H1 (cell line): ENCODE data around the gene TIAM2. TPM values are rescaled to one million over a fixed set of nuclear protein-coding genes. Genes with fewer than 3 reads are reported as not detected.

Experiments used
- CTCF ChIA-PET: fragments of 300-600 bp; sonication (Branson Sonifier 250); formaldehyde crosslinking; loops from one replicate; lab custom pipeline; 2021; ENCODE audit not compliant: partially characterized antibody; lab: Charles Lee
- POLR2A ChIA-PET: fragments of 300-600 bp; sonication (Branson Sonifier 250); formaldehyde crosslinking; loops from one replicate; lab custom pipeline; 2021; ENCODE audit warnings: inconsistent platforms; ENCODE audit not compliant: partially characterized antibody; lab: Charles Lee
- DNase-seq, 2 experiments: peaks; one replicate each; pipeline versions ENCODE4 v3.0.0 to v3.0.0-alpha.2; 2010 to 2022; ENCODE audit warnings: low spot score in 2 of 2, low read depth in 1 of 2, mixed read lengths in 1 of 2
- FAIRE-seq: peaks from 2 replicates; lab custom pipeline; 2011; peaks lifted over from hg19 to GRCh38; lab: Jason Lieb, UNC
- H2AFZ ChIP-seq: 2 replicates; pipeline ENCODE4 v1.8.1; 2012; ENCODE audit warnings: low read length, inconsistent platforms
- H2AK5ac ChIP-seq: 2 replicates; pipeline ENCODE4 v1.6.1; 2013; ENCODE audit warnings: low read depth, low read length
- H2BK120ac ChIP-seq: replicated peaks from 2 replicates; pipeline ENCODE3; 2013; ENCODE audit warnings: low read depth, low read length, inconsistent platforms
- H2BK12ac ChIP-seq: 2 replicates; pipeline ENCODE4 v1.6.1; 2013; ENCODE audit warnings: low read depth, low read length
- H2BK15ac ChIP-seq: 2 replicates; pipeline ENCODE4 v1.6.1; 2013; ENCODE audit warnings: low read length
- H2BK20ac ChIP-seq: 2 replicates; pipeline ENCODE4 v1.6.1; 2013; ENCODE audit warnings: low read length
- H2BK5ac ChIP-seq: 2 replicates; pipeline ENCODE4 v1.6.1; 2013; ENCODE audit warnings: low read depth, low read length
- H3K14ac ChIP-seq: 2 replicates; pipeline ENCODE4 v1.6.1; 2013; ENCODE audit warnings: inconsistent platforms; ENCODE audit not compliant: insufficient read length
- H3K18ac ChIP-seq: 2 replicates; pipeline ENCODE4 v1.6.1; 2013; ENCODE audit warnings: low read length; ENCODE audit errors: extremely low read depth
- H3K23ac ChIP-seq: 2 replicates; pipeline ENCODE4 v1.6.1; 2013; ENCODE audit warnings: inconsistent platforms; ENCODE audit not compliant: insufficient read length
- H3K23me2 ChIP-seq: 2 replicates; pipeline ENCODE4 v1.6.1; 2013; ENCODE audit warnings: low read depth, low read length
- H3K27ac ChIP-seq: 2 replicates; pipeline ENCODE4 v1.6.1; 2011; ENCODE audit warnings: low read depth, low read length, inconsistent platforms
- H3K27me3 ChIP-seq, 4 experiments: replicated peaks in 1 of 4; 1 replicate in 1 of 4; 2 replicates in 3 of 4; pipeline versions ENCODE4 v1.6.1 to v1.8.1; 2011 to 2013; ENCODE audit warnings: low read length in 3 of 4, mild to moderate bottlenecking in 3 of 4, inconsistent platforms in 2 of 4, mixed read lengths in 2 of 4, moderate library complexity in 1 of 4; ENCODE audit not compliant: control insufficient read depth in 3 of 4, insufficient read depth in 3 of 4; ENCODE audit errors: extremely low read depth in 1 of 4
- H3K36me3 ChIP-seq, 4 experiments: 2 replicates each; pipeline versions ENCODE4 v1.6.1 to v1.8.1; 2011 to 2013; ENCODE audit warnings: mild to moderate bottlenecking in 4 of 4, low read length in 3 of 4, moderate library complexity in 2 of 4, control low read depth in 1 of 4, inconsistent platforms in 1 of 4; ENCODE audit not compliant: insufficient read depth in 4 of 4, control insufficient read depth in 2 of 4
- H3K4ac ChIP-seq: replicated peaks from 2 replicates; pipeline ENCODE3; 2013; ENCODE audit warnings: low read length, low read depth, mixed read lengths, inconsistent platforms; ENCODE audit not compliant: insufficient read length
- H3K4me1 ChIP-seq, 4 experiments: replicated peaks in 1 of 4; 1 replicate in 1 of 4; 2 replicates in 3 of 4; pipeline versions ENCODE4 v1.6.1 to v1.8.1; 2011 to 2013; ENCODE audit warnings: low read length in 3 of 4, inconsistent platforms in 2 of 4, mixed read lengths in 1 of 4; ENCODE audit not compliant: insufficient read depth in 4 of 4, control insufficient read depth in 3 of 4
- H3K4me2 ChIP-seq, 2 experiments: 2 replicates each; pipeline versions ENCODE4 v1.6.1 to v1.8.1; 2011 to 2013; ENCODE audit warnings: low read depth in 2 of 2, low read length in 2 of 2, control low read depth in 1 of 2, inconsistent platforms in 1 of 2, mild to moderate bottlenecking in 1 of 2; ENCODE audit not compliant: insufficient read depth in 1 of 2
- H3K4me3 ChIP-seq, 4 experiments: fragments of 200-600, 300-600 bp in 1 of 4; sonication (generic), shearing (Covaris generic), sonication (Bioruptor Twin) in 1 of 4; 2 replicates each; pipeline versions ENCODE4 v1.5.1 to v1.8.1; 2011 to 2016; ENCODE audit warnings: low read length in 4 of 4, low read depth in 3 of 4, control low read depth in 2 of 4, inconsistent platforms in 2 of 4, mild to moderate bottlenecking in 2 of 4, mixed read lengths in 1 of 4, moderate library complexity in 1 of 4; ENCODE audit not compliant: insufficient read depth in 2 of 4; ENCODE audit errors: extremely low read depth in 1 of 4
- H3K56ac ChIP-seq: replicated peaks from 2 replicates; pipeline ENCODE3; 2013; ENCODE audit warnings: low read depth, mild to moderate bottlenecking, mixed read lengths, low read length, inconsistent platforms; ENCODE audit not compliant: insufficient read length
- H3K79me1 ChIP-seq: 2 replicates; pipeline ENCODE4 v1.6.1; 2013; ENCODE audit warnings: low read depth, low read length, control low read depth
- H3K79me2 ChIP-seq, 2 experiments: 2 replicates each; pipeline versions ENCODE4 v1.6.1 to v1.8.1; 2012 to 2013; ENCODE audit warnings: low read length in 2 of 2, mild to moderate bottlenecking in 2 of 2, inconsistent platforms in 1 of 2; ENCODE audit not compliant: insufficient read depth in 2 of 2, control insufficient read depth in 1 of 2
- H3K9ac ChIP-seq, 4 experiments: replicated peaks in 1 of 4; 1 replicate in 1 of 4; 2 replicates in 3 of 4; pipeline versions ENCODE4 v1.6.1 to v1.8.1; 2011 to 2013; ENCODE audit warnings: low read depth in 3 of 4, low read length in 3 of 4, control low read depth in 2 of 4, mild to moderate bottlenecking in 2 of 4, moderate library complexity in 2 of 4, inconsistent platforms in 1 of 4; ENCODE audit errors: extremely low read depth in 1 of 4
- H3K9me3 ChIP-seq, 2 experiments: 2 replicates each; pipeline versions ENCODE4 v1.6.1 to v1.8.1; 2012 to 2013; ENCODE audit warnings: mild to moderate bottlenecking in 2 of 2, moderate library complexity in 2 of 2, control low read depth in 1 of 2, inconsistent platforms in 1 of 2, low read depth in 1 of 2, low read length in 1 of 2, mixed read lengths in 1 of 2; ENCODE audit not compliant: insufficient read depth in 2 of 2
- H4K20me1 ChIP-seq, 2 experiments: replicated peaks in 1 of 2; 2 replicates each; pipeline versions ENCODE3 to v1.8.1; 2011 to 2013; ENCODE audit warnings: inconsistent platforms in 2 of 2, low read length in 2 of 2, mild to moderate bottlenecking in 1 of 2; ENCODE audit not compliant: insufficient read depth in 2 of 2, control insufficient read depth in 1 of 2
- H4K5ac ChIP-seq: 2 replicates; pipeline ENCODE4 v1.6.1; 2013; ENCODE audit warnings: low read length, low read depth, mixed read lengths, inconsistent platforms; ENCODE audit not compliant: insufficient read length
- H4K8ac ChIP-seq: 2 replicates; pipeline ENCODE4 v1.8.0; 2013; ENCODE audit warnings: mild to moderate bottlenecking, moderate library complexity, low read length, inconsistent platforms; ENCODE audit not compliant: insufficient read depth; ENCODE audit errors: extremely low read depth
- H4K91ac ChIP-seq: replicated peaks from 2 replicates; pipeline ENCODE3; 2013; ENCODE audit warnings: low read length, mixed read lengths, inconsistent platforms; ENCODE audit not compliant: insufficient read length
- POLR2A ChIP-seq, 2 experiments: IDR thresholded peaks; 1 replicate in 1 of 2; 2 replicates in 1 of 2; pipeline ENCODE4 v1.6.1; 2011; ENCODE audit warnings: low read depth in 2 of 2, low read length in 2 of 2, mild to moderate bottlenecking in 2 of 2; ENCODE audit errors: control extremely low read depth in 1 of 2
- WGBS, 2 experiments: shearing (Covaris generic) in 1 of 2; methylation state at CpG; one replicate each; pipeline versions ENCODE4 v1.1.6 to v1.1.7; 2013 to 2015; ENCODE audit warnings: low lambda C conversion rate in 2 of 2, mixed read lengths in 2 of 2, inconsistent platforms in 1 of 2, low coverage in 1 of 2, missing lambda C conversion rate in 1 of 2; ENCODE audit not compliant: insufficient replicate concordance in 2 of 2, insufficient coverage in 1 of 2, insufficient read length in 1 of 2; ENCODE audit errors: extremely low coverage in 1 of 2, missing lambda C conversion rate in 1 of 2; 5-methylcytosine and 5-hydroxymethylcytosine counted together
- polyA plus RNA-seq, 7 experiments: library from polyadenylated mRNA; depleted of rRNA in 3 of 7; stranded (reverse) in 5 of 7; unstranded in 2 of 7; fragments of >200 nt in 5 of 7; fragments of 200-250 nt in 2 of 7; gene quantifications; 1 replicate in 5 of 7; 2 replicates in 1 of 7; 4 replicates in 1 of 7; pipeline versions ENCODE4 v1.2.1 to v1.2.3, GENCODE V29; 2011 to 2013; ENCODE audit warnings: missing spikeins in 2 of 7, mixed read lengths in 2 of 7
- total RNA-seq: library from RNA; stranded (reverse); fragmentation: NEBNext Ultra II Directional; extraction: Animal tissue kit (Norgen Biotek cat#: 25700); gene quantifications from 2 replicates; pipeline ENCODE4 v1.2.1, GENCODE V29; 2021

The TIAM2 gene
- total and polyA plus RNA-seq, 2 of the 8 experiments (the other 6 are each of a cell fraction or from before 2014, with no cell fraction given), result 7.4 to 23.9 TPM

GRCh38 chr6:155056756-155057155, 61.6 kb downstream of the TIAM2 start:
- FAIRE-seq (no peak), DNase-seq (no peak)
- no peak overlapping the region for H3K4me2 ChIP-seq
- H3K4ac ChIP-seq, result no peak overlapping the region
- no peak overlapping the region for H2AFZ ChIP-seq
- H2BK5ac ChIP-seq, result no peak overlapping the region
- H3K9ac ChIP-seq, result no peak overlapping the region
- no peaks in the 10 kb centered on the region for H4K20me1 ChIP-seq
- no peak overlapping the region for H2AK5ac ChIP-seq
- no peaks in the 10 kb centered on the region for H3K27me3 ChIP-seq
- H2BK20ac ChIP-seq, result no peak overlapping the region
- H3K36me3 ChIP-seq, result no peaks in the 10 kb centered on the region
- CTCF ChIA-PET, result interaction anchor here (0.6 kb wide), 1 partner anchor 24 kb away, joined by 3 read pairs; no protein-coding TSS in a partner anchor
- no peaks in the 10 kb centered on the region for H3K4me1 ChIP-seq
- no peak overlapping the region for H2BK12ac ChIP-seq
- no peaks in the 10 kb centered on the region for H3K23me2 ChIP-seq
- H3K18ac ChIP-seq, result no peak overlapping the region
- no peak overlapping the region for H4K8ac ChIP-seq
- POLR2A ChIA-PET, result no interaction called here
- H2BK15ac ChIP-seq, result no peak overlapping the region
- 90% methylated on average over 3 of the region's 3 CpGs; no CpG with 5 or more reads in 1 of the 2 experiments for WGBS, 2 experiments
- no peak overlapping the region for H3K27ac ChIP-seq
- 0 out of 4 replicates have a peak, but pooled peaks cover 0 to 4% of the 10 kb centered on the region in 2 experiments for H3K9me3 ChIP-seq
- no peak overlapping the region for H3K56ac ChIP-seq
- no peak overlapping the region for H3K4me3 ChIP-seq
- no peak overlapping the region for H4K91ac ChIP-seq
- H2BK120ac ChIP-seq, result no peak overlapping the region
- H3K23ac ChIP-seq, result no peak overlapping the region
- H4K5ac ChIP-seq, result no peak overlapping the region
- peaks cover 0 to 2% of the 10 kb centered on the region in 2 experiments; a peak in 1 of 4 replicates for H3K79me2 ChIP-seq
- no peaks in the 10 kb centered on the region; the same call in 1 of the 2 replicates for H3K79me1 ChIP-seq
- no peak overlapping the region for H3K14ac ChIP-seq
- no peak for TF ChIP-seq POLR2A (IDR thresholded peaks at IDR 0.05; ENCODE audit: control extremely low read depth in 1 of 2, low read depth in 2 of 2, low read length in 2 of 2)
